K562 (cell line): ENCODE data around the gene MARS1. TPM values are rescaled to one million over a fixed set of nuclear protein-coding genes. Genes with fewer than 3 reads are reported as not detected.
A peak's percentile ranks its signal among the peaks of the same experiment; 100 is the strongest.

ENCODE experiments used
- FOSL1 ChIP-seq: fragments of 200-800 bp; sonication (Bioruptor generic); conservative IDR thresholded peaks from 2 replicates; pipeline ENCODE4 v1.6.1; 2016; ENCODE audit warnings: missing genetic modification characterization, missing compliant biosample characterization
- FOXM1 ChIP-seq, 2 experiments: fragments of 450-650 bp in 1 of 2; sonication (generic) in 1 of 2; formaldehyde crosslinking in 1 of 2; IDR thresholded peaks; 2 replicates each; pipeline versions ENCODE4 v1.6.1 to v1.9.0; 2017 to 2022; ENCODE audit warnings: low read depth in 2 of 2, mild to moderate bottlenecking in 2 of 2, missing genetic modification reagents in 1 of 2, moderate library complexity in 1 of 2
- MEIS2 ChIP-seq: fragments of 450-650 bp; IDR thresholded peaks from 2 replicates; pipeline ENCODE4 v1.6.1; 2014; ENCODE audit warnings: mild to moderate bottlenecking; ENCODE audit not compliant: partially characterized antibody
- NBN ChIP-seq: fragments of 450-650 bp; IDR thresholded peaks from 2 replicates; pipeline ENCODE4 v1.6.1; 2016; ENCODE audit warnings: low read depth, mild to moderate bottlenecking
- NCOA1 ChIP-seq: fragments of 450-650 bp; IDR thresholded peaks from 2 replicates; pipeline ENCODE4 v1.6.1; 2016; ENCODE audit warnings: low read depth
- PCBP1 ChIP-seq: fragments of 200-400 bp; formaldehyde crosslinking; IDR thresholded peaks from 2 replicates; pipeline ENCODE4 v1.6.1; 2018; ENCODE audit warnings: mild to moderate bottlenecking, low read depth, low read length; ENCODE audit not compliant: poor library complexity, severe bottlenecking
- SLC30A9 ChIP-seq: fragments of 250-450 bp; sonication (Bioruptor Pico); IDR thresholded peaks from 2 replicates; pipeline ENCODE4 v1.8.0; 2022; ENCODE audit warnings: mild to moderate bottlenecking, moderate library complexity
- SREBF1 ChIP-seq: fragments of 150-350 bp; IDR thresholded peaks from 2 replicates; pipeline ENCODE4 v1.6.1; 2014; ENCODE audit warnings: antibody characterized with exemption, low read depth, low read length, borderline replicate concordance
- ZNF197 ChIP-seq: fragments of 200-800 bp; sonication (Bioruptor generic); IDR thresholded peaks from 2 replicates; pipeline ENCODE4 v1.6.1; 2016; ENCODE audit warnings: low read depth, missing genetic modification characterization, missing compliant biosample characterization
- ZNF696 ChIP-seq: fragments of 250-450 bp; sonication (Bioruptor Pico); conservative IDR thresholded peaks from 2 replicates; pipeline ENCODE4 v1.4.0; 2020; ENCODE audit warnings: mild to moderate bottlenecking, moderate library complexity
- polyA plus RNA-seq, 8 experiments: library from polyadenylated mRNA; depleted of rRNA in 4 of 8; stranded (reverse) in 5 of 8; unstranded in 3 of 8; fragments of >200 nt; fragmentation: Nextera tagmentation in 2 of 8; fragmentation: Illumina TruSeq in 1 of 8; extraction: Ambion mirVana in 2 of 8; extraction: Trizol in 1 of 8; gene quantifications; 2 replicates each; pipeline versions ENCODE4 v1.2.1 to v1.2.3, GENCODE V29; 2011 to 2014; ENCODE audit warnings: inconsistent platforms in 1 of 8, missing spikeins in 1 of 8
- total RNA-seq, 7 experiments: library from RNA; depleted of rRNA in 6 of 7; stranded (reverse); fragments of >200 nt in 6 of 7; fragmentation: Illumina TruSeq in 2 of 7; extraction: Trizol in 2 of 7; gene quantifications; 2 replicates each; pipeline versions ENCODE4 v1.2.1 to v1.2.3, GENCODE V29; 2011 to 2021; ENCODE audit warnings: low replicate concordance in 1 of 7
- TF ChIP-seq, protein P1 (sequence below): fragments of 450-650 bp; formaldehyde crosslinking; IDR thresholded peaks from 2 replicates; pipeline ENCODE4 v1.4.0; 2020; ENCODE audit warnings: mild to moderate bottlenecking, moderate library complexity
- TF ChIP-seq, protein P2 (sequence below): fragments of 450-650 bp; IDR thresholded peaks from 2 replicates; pipeline ENCODE4 v1.7.1; 2018; ENCODE audit warnings: mild to moderate bottlenecking, low read depth; ENCODE audit not compliant: partially characterized antibody
- TF ChIP-seq, protein P3 (sequence below): sonication (generic); IDR thresholded peaks from 2 replicates; pipeline ENCODE4 v1.6.1; 2016
- TF ChIP-seq, protein P4 (sequence below): IDR thresholded peaks from 2 replicates; pipeline ENCODE4 v1.6.1; 2014; ENCODE audit warnings: antibody characterized with exemption
- TF ChIP-seq, protein P5 (sequence below), 3 experiments: fragments of 200-800 bp in 1 of 3; fragments of 250-450 bp in 1 of 3; fragments of 450-650 bp in 1 of 3; sonication (Bioruptor Pico) in 1 of 3; sonication (Bioruptor generic) in 1 of 3; formaldehyde crosslinking in 1 of 3; IDR thresholded peaks; 2 replicates each; pipeline versions ENCODE4 v1.6.1 to v1.8.0; 2016 to 2022; ENCODE audit warnings: mild to moderate bottlenecking in 2 of 3, missing genetic modification characterization in 2 of 3, missing compliant biosample characterization in 1 of 3, moderate library complexity in 1 of 3

Gene MARS1
- total and polyA plus RNA-seq, 9 of the 15 experiments (the other 6 are each of a cell fraction or from before 2014, with no cell fraction given), result 117 to 382 (median 220) TPM

DNA sequence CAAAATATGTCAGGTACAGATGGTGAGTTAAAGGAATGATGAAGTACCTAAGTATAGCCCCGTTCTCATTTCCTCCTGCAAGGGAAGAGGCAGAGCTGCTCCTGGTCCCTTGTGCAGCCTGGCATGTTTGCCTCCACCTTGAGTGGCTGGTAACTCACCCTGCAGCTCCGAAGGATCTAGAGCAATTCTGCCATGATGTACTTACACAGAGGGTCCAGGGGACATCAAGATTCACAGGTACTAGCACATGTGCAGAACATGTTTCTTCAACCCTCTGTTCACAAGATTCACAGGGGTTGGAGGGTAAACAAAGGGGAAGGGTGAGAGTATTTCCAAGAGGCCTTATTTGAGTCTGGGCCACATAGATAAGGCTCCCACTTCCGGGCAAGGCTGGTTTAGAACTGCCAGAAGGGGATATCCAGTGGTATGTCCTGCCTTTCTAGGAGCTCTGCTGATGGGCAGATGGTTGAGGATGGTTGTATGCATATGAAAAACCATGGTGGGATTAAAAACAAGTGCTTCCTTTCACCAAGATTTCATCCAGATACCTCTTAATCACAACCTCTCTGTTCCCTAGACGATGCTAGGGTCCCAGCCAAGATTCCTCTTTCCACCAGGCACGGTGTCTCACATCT, 51.4 kb downstream of the MARS1 start (continued):
- TF ChIP-seq, protein P1, sequence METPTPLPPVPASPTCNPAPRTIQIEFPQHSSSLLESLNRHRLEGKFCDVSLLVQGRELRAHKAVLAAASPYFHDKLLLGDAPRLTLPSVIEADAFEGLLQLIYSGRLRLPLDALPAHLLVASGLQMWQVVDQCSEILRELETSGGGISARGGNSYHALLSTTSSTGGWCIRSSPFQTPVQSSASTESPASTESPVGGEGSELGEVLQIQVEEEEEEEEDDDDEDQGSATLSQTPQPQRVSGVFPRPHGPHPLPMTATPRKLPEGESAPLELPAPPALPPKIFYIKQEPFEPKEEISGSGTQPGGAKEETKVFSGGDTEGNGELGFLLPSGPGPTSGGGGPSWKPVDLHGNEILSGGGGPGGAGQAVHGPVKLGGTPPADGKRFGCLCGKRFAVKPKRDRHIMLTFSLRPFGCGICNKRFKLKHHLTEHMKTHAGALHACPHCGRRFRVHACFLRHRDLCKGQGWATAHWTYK, result 0 out of 2 replicates have a peak, but pooled peaks have one; percentile 53
- TF ChIP-seq SLC30A9 (CRISPR knock-in tag), result no peak
- TF ChIP-seq FOSL1, result no peak; the same call in 1 of the 2 replicates
- TF ChIP-seq, protein P2, sequence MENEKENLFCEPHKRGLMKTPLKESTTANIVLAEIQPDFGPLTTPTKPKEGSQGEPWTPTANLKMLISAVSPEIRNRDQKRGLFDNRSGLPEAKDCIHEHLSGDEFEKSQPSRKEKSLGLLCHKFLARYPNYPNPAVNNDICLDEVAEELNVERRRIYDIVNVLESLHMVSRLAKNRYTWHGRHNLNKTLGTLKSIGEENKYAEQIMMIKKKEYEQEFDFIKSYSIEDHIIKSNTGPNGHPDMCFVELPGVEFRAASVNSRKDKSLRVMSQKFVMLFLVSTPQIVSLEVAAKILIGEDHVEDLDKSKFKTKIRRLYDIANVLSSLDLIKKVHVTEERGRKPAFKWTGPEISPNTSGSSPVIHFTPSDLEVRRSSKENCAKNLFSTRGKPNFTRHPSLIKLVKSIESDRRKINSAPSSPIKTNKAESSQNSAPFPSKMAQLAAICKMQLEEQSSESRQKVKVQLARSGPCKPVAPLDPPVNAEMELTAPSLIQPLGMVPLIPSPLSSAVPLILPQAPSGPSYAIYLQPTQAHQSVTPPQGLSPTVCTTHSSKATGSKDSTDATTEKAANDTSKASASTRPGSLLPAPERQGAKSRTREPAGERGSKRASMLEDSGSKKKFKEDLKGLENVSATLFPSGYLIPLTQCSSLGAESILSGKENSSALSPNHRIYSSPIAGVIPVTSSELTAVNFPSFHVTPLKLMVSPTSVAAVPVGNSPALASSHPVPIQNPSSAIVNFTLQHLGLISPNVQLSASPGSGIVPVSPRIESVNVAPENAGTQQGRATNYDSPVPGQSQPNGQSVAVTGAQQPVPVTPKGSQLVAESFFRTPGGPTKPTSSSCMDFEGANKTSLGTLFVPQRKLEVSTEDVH, result peak; percentile 33
- TF ChIP-seq NCOA1, result peak; percentile 76; the same call in 1 of the 2 replicates
- TF ChIP-seq NBN, result peak; percentile 96
- TF ChIP-seq MEIS2, result peak; percentile 62
- peak; percentile 50; the same call in 1 of the 2 replicates for TF ChIP-seq ZNF197 (CRISPR knock-in tag)
- TF ChIP-seq, protein P3, sequence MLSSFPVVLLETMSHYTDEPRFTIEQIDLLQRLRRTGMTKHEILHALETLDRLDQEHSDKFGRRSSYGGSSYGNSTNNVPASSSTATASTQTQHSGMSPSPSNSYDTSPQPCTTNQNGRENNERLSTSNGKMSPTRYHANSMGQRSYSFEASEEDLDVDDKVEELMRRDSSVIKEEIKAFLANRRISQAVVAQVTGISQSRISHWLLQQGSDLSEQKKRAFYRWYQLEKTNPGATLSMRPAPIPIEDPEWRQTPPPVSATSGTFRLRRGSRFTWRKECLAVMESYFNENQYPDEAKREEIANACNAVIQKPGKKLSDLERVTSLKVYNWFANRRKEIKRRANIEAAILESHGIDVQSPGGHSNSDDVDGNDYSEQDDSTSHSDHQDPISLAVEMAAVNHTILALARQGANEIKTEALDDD, result peak; percentile 48; the same call in 1 of the 2 replicates
- peak; percentile 81 for TF ChIP-seq FOXM1 (IDR thresholded peaks at IDR 0.05; ENCODE audit: low read depth)
- TF ChIP-seq FOXM1 (CRISPR knock-in tag; IDR thresholded peaks at IDR 0.05; ENCODE audit: low read depth), result no peak
- no peak for TF ChIP-seq ZNF696 (CRISPR knock-in tag)
- TF ChIP-seq, protein P4, sequence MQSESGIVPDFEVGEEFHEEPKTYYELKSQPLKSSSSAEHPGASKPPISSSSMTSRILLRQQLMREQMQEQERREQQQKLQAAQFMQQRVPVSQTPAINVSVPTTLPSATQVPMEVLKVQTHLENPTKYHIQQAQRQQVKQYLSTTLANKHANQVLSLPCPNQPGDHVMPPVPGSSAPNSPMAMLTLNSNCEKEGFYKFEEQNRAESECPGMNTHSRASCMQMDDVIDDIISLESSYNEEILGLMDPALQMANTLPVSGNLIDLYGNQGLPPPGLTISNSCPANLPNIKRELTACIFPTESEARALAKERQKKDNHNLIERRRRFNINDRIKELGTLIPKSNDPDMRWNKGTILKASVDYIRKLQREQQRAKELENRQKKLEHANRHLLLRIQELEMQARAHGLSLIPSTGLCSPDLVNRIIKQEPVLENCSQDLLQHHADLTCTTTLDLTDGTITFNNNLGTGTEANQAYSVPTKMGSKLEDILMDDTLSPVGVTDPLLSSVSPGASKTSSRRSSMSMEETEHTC, result peak; percentile 52
- TF ChIP-seq, protein P5, sequence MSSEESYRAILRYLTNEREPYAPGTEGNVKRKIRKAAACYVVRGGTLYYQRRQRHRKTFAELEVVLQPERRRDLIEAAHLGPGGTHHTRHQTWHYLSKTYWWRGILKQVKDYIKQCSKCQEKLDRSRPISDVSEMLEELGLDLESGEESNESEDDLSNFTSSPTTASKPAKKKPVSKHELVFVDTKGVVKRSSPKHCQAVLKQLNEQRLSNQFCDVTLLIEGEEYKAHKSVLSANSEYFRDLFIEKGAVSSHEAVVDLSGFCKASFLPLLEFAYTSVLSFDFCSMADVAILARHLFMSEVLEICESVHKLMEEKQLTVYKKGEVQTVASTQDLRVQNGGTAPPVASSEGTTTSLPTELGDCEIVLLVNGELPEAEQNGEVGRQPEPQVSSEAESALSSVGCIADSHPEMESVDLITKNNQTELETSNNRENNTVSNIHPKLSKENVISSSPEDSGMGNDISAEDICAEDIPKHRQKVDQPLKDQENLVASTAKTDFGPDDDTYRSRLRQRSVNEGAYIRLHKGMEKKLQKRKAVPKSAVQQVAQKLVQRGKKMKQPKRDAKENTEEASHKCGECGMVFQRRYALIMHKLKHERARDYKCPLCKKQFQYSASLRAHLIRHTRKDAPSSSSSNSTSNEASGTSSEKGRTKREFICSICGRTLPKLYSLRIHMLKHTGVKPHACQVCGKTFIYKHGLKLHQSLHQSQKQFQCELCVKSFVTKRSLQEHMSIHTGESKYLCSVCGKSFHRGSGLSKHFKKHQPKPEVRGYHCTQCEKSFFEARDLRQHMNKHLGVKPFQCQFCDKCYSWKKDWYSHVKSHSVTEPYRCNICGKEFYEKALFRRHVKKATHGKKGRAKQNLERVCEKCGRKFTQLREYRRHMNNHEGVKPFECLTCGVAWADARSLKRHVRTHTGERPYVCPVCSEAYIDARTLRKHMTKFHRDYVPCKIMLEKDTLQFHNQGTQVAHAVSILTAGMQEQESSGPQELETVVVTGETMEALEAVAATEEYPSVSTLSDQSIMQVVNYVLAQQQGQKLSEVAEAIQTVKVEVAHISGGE (CRISPR knock-in tag; IDR thresholded peaks at IDR 0.05), result peak in 1 of 3 experiments; percentile 67; a peak in 1 of 6 replicates
- no peak for TF ChIP-seq PCBP1
- no peak for TF ChIP-seq SREBF1
